Gastrocnemius medialis (tissue), 4 donors: ENCODE data around the gene GALNT2.

Experiments
- CTCF ChIP-seq, 5 experiments: fragments of 450-650 bp in 3 of 5; fragments of 200-600 bp in 2 of 5; sonication (generic) in 2 of 5; IDR thresholded peaks in 4 of 5; conservative IDR thresholded peaks in 1 of 5; 1 replicate in 4 of 5; 2 replicates in 1 of 5; pipeline ENCODE4 v1.5.1; 2016 to 2019; ENCODE audit warnings: antibody characterized with exemption in 5 of 5, mild to moderate bottlenecking in 3 of 5, moderate library complexity in 3 of 5
- POLR2A ChIP-seq, 2 donors: fragments of 450-650 bp; IDR thresholded peaks; one replicate each; pipeline ENCODE4 v1.6.1; 2017; ENCODE audit warnings: antibody characterized with exemption in 2 of 2, mild to moderate bottlenecking in 2 of 2, moderate library complexity in 2 of 2

GRCh38 chr1:230222678-230223077 lies 155.6 kb downstream of the GALNT2 start:
- peak in 1 of 5 experiments; percentile 25 for TF ChIP-seq CTCF (IDR thresholded peaks at IDR 0.05 in 4 of 5, conservative IDR thresholded peaks at IDR 0.05 in 1 of 5)
- TF ChIP-seq POLR2A (IDR thresholded peaks at IDR 0.05) = no peak
